H1 (cell line): Measurements from ENCODE around the gene GREB1. TPM values are rescaled to one million over a fixed set of nuclear protein-coding genes. Genes with fewer than 3 reads are reported as not detected.

Experiments used
- CTCF ChIA-PET: fragments of 300-600 bp; sonication (Branson Sonifier 250); formaldehyde crosslinking; loops from one replicate; lab custom pipeline; 2021; ENCODE audit not compliant: partially characterized antibody; lab: Charles Lee
- POLR2A ChIA-PET: fragments of 300-600 bp; sonication (Branson Sonifier 250); formaldehyde crosslinking; loops from one replicate; lab custom pipeline; 2021; ENCODE audit warnings: inconsistent platforms; ENCODE audit not compliant: partially characterized antibody; lab: Charles Lee
- DNase-seq, 2 experiments: peaks; one replicate each; pipeline versions ENCODE4 v3.0.0 to v3.0.0-alpha.2; 2010 to 2022; ENCODE audit warnings: low spot score in 2 of 2, low read depth in 1 of 2, mixed read lengths in 1 of 2
- FAIRE-seq: peaks from 2 replicates; lab custom pipeline; 2011; peaks lifted over from hg19 to GRCh38; lab: Jason Lieb, UNC
- H2AFZ ChIP-seq: 2 replicates; pipeline ENCODE4 v1.8.1; 2012; ENCODE audit warnings: low read length, inconsistent platforms
- H2AK5ac ChIP-seq: 2 replicates; pipeline ENCODE4 v1.6.1; 2013; ENCODE audit warnings: low read depth, low read length
- H2BK120ac ChIP-seq: replicated peaks from 2 replicates; pipeline ENCODE3; 2013; ENCODE audit warnings: low read depth, low read length, inconsistent platforms
- H2BK12ac ChIP-seq: 2 replicates; pipeline ENCODE4 v1.6.1; 2013; ENCODE audit warnings: low read depth, low read length
- H2BK15ac ChIP-seq: 2 replicates; pipeline ENCODE4 v1.6.1; 2013; ENCODE audit warnings: low read length
- H2BK20ac ChIP-seq: 2 replicates; pipeline ENCODE4 v1.6.1; 2013; ENCODE audit warnings: low read length
- H2BK5ac ChIP-seq: 2 replicates; pipeline ENCODE4 v1.6.1; 2013; ENCODE audit warnings: low read depth, low read length
- H3K14ac ChIP-seq: 2 replicates; pipeline ENCODE4 v1.6.1; 2013; ENCODE audit warnings: inconsistent platforms; ENCODE audit not compliant: insufficient read length
- H3K18ac ChIP-seq: 2 replicates; pipeline ENCODE4 v1.6.1; 2013; ENCODE audit warnings: low read length; ENCODE audit errors: extremely low read depth
- H3K23ac ChIP-seq: 2 replicates; pipeline ENCODE4 v1.6.1; 2013; ENCODE audit warnings: inconsistent platforms; ENCODE audit not compliant: insufficient read length
- H3K23me2 ChIP-seq: 2 replicates; pipeline ENCODE4 v1.6.1; 2013; ENCODE audit warnings: low read depth, low read length
- H3K27ac ChIP-seq: 2 replicates; pipeline ENCODE4 v1.6.1; 2011; ENCODE audit warnings: low read depth, low read length, inconsistent platforms
- H3K27me3 ChIP-seq, 4 experiments: replicated peaks in 1 of 4; 1 replicate in 1 of 4; 2 replicates in 3 of 4; pipeline versions ENCODE4 v1.6.1 to v1.8.1; 2011 to 2013; ENCODE audit warnings: low read length in 3 of 4, mild to moderate bottlenecking in 3 of 4, inconsistent platforms in 2 of 4, mixed read lengths in 2 of 4, moderate library complexity in 1 of 4; ENCODE audit not compliant: control insufficient read depth in 3 of 4, insufficient read depth in 3 of 4; ENCODE audit errors: extremely low read depth in 1 of 4
- H3K36me3 ChIP-seq, 4 experiments: 2 replicates each; pipeline versions ENCODE4 v1.6.1 to v1.8.1; 2011 to 2013; ENCODE audit warnings: mild to moderate bottlenecking in 4 of 4, low read length in 3 of 4, moderate library complexity in 2 of 4, control low read depth in 1 of 4, inconsistent platforms in 1 of 4; ENCODE audit not compliant: insufficient read depth in 4 of 4, control insufficient read depth in 2 of 4
- H3K4ac ChIP-seq: replicated peaks from 2 replicates; pipeline ENCODE3; 2013; ENCODE audit warnings: low read length, low read depth, mixed read lengths, inconsistent platforms; ENCODE audit not compliant: insufficient read length
- H3K4me1 ChIP-seq, 4 experiments: replicated peaks in 1 of 4; 1 replicate in 1 of 4; 2 replicates in 3 of 4; pipeline versions ENCODE4 v1.6.1 to v1.8.1; 2011 to 2013; ENCODE audit warnings: low read length in 3 of 4, inconsistent platforms in 2 of 4, mixed read lengths in 1 of 4; ENCODE audit not compliant: insufficient read depth in 4 of 4, control insufficient read depth in 3 of 4
- H3K4me2 ChIP-seq, 2 experiments: 2 replicates each; pipeline versions ENCODE4 v1.6.1 to v1.8.1; 2011 to 2013; ENCODE audit warnings: low read depth in 2 of 2, low read length in 2 of 2, control low read depth in 1 of 2, inconsistent platforms in 1 of 2, mild to moderate bottlenecking in 1 of 2; ENCODE audit not compliant: insufficient read depth in 1 of 2
- H3K4me3 ChIP-seq, 4 experiments: fragments of 200-600, 300-600 bp in 1 of 4; sonication (generic), shearing (Covaris generic), sonication (Bioruptor Twin) in 1 of 4; 2 replicates each; pipeline versions ENCODE4 v1.5.1 to v1.8.1; 2011 to 2016; ENCODE audit warnings: low read length in 4 of 4, low read depth in 3 of 4, control low read depth in 2 of 4, inconsistent platforms in 2 of 4, mild to moderate bottlenecking in 2 of 4, mixed read lengths in 1 of 4, moderate library complexity in 1 of 4; ENCODE audit not compliant: insufficient read depth in 2 of 4; ENCODE audit errors: extremely low read depth in 1 of 4
- H3K56ac ChIP-seq: replicated peaks from 2 replicates; pipeline ENCODE3; 2013; ENCODE audit warnings: low read depth, mild to moderate bottlenecking, mixed read lengths, low read length, inconsistent platforms; ENCODE audit not compliant: insufficient read length
- H3K79me1 ChIP-seq: 2 replicates; pipeline ENCODE4 v1.6.1; 2013; ENCODE audit warnings: low read depth, low read length, control low read depth
- H3K79me2 ChIP-seq, 2 experiments: 2 replicates each; pipeline versions ENCODE4 v1.6.1 to v1.8.1; 2012 to 2013; ENCODE audit warnings: low read length in 2 of 2, mild to moderate bottlenecking in 2 of 2, inconsistent platforms in 1 of 2; ENCODE audit not compliant: insufficient read depth in 2 of 2, control insufficient read depth in 1 of 2
- H3K9ac ChIP-seq, 4 experiments: replicated peaks in 1 of 4; 1 replicate in 1 of 4; 2 replicates in 3 of 4; pipeline versions ENCODE4 v1.6.1 to v1.8.1; 2011 to 2013; ENCODE audit warnings: low read depth in 3 of 4, low read length in 3 of 4, control low read depth in 2 of 4, mild to moderate bottlenecking in 2 of 4, moderate library complexity in 2 of 4, inconsistent platforms in 1 of 4; ENCODE audit errors: extremely low read depth in 1 of 4
- H3K9me3 ChIP-seq, 2 experiments: 2 replicates each; pipeline versions ENCODE4 v1.6.1 to v1.8.1; 2012 to 2013; ENCODE audit warnings: mild to moderate bottlenecking in 2 of 2, moderate library complexity in 2 of 2, control low read depth in 1 of 2, inconsistent platforms in 1 of 2, low read depth in 1 of 2, low read length in 1 of 2, mixed read lengths in 1 of 2; ENCODE audit not compliant: insufficient read depth in 2 of 2
- H4K20me1 ChIP-seq, 2 experiments: replicated peaks in 1 of 2; 2 replicates each; pipeline versions ENCODE3 to v1.8.1; 2011 to 2013; ENCODE audit warnings: inconsistent platforms in 2 of 2, low read length in 2 of 2, mild to moderate bottlenecking in 1 of 2; ENCODE audit not compliant: insufficient read depth in 2 of 2, control insufficient read depth in 1 of 2
- H4K5ac ChIP-seq: 2 replicates; pipeline ENCODE4 v1.6.1; 2013; ENCODE audit warnings: low read length, low read depth, mixed read lengths, inconsistent platforms; ENCODE audit not compliant: insufficient read length
- H4K8ac ChIP-seq: 2 replicates; pipeline ENCODE4 v1.8.0; 2013; ENCODE audit warnings: mild to moderate bottlenecking, moderate library complexity, low read length, inconsistent platforms; ENCODE audit not compliant: insufficient read depth; ENCODE audit errors: extremely low read depth
- H4K91ac ChIP-seq: replicated peaks from 2 replicates; pipeline ENCODE3; 2013; ENCODE audit warnings: low read length, mixed read lengths, inconsistent platforms; ENCODE audit not compliant: insufficient read length
- ASH2L ChIP-seq: fragments of 200-600, 300-600 bp; sonication (generic); IDR thresholded peaks from one replicate; pipeline ENCODE4 v1.7.1; 2017; ENCODE audit warnings: low read length
- CREB1 ChIP-seq: IDR thresholded peaks from 2 replicates; pipeline ENCODE4 v1.6.1; 2012; ENCODE audit warnings: inconsistent platforms
- CTCF ChIP-seq, 3 experiments: IDR thresholded peaks; 1 replicate in 2 of 3; 2 replicates in 1 of 3; pipeline versions ENCODE4 v1.5.1 to v1.6.1; 2011; ENCODE audit warnings: low read length in 3 of 3, mild to moderate bottlenecking in 3 of 3, inconsistent platforms in 2 of 3, low read depth in 1 of 3, moderate library complexity in 1 of 3; ENCODE audit not compliant: insufficient read depth in 1 of 3; ENCODE audit errors: control extremely low read depth in 1 of 3
- EP300 ChIP-seq, 2 experiments: IDR thresholded peaks; 1 replicate in 1 of 2; 2 replicates in 1 of 2; pipeline ENCODE4 v1.6.1; 2011 to 2012; ENCODE audit warnings: low read depth in 2 of 2, low read length in 2 of 2, mild to moderate bottlenecking in 2 of 2, borderline replicate concordance in 1 of 2, inconsistent platforms in 1 of 2, moderate library complexity in 1 of 2
- GABPA ChIP-seq: IDR thresholded peaks from 2 replicates; pipeline ENCODE4 v1.6.1; 2011; ENCODE audit warnings: mild to moderate bottlenecking, low read length, moderate library complexity, borderline replicate concordance; ENCODE audit not compliant: insufficient read depth
- JUND ChIP-seq: IDR thresholded peaks from 2 replicates; pipeline ENCODE4 v1.6.1; 2011; ENCODE audit warnings: mild to moderate bottlenecking, improper control_type of control experiment, low read length
- PHF8 ChIP-seq: fragments of 200-600 bp; sonication (generic); conservative IDR thresholded peaks from 2 replicates; pipeline ENCODE4 v1.7.1; 2012; ENCODE audit warnings: low read depth, mild to moderate bottlenecking, inconsistent platforms, low read length, moderate library complexity
- SIRT6 ChIP-seq: IDR thresholded peaks from one replicate; pipeline ENCODE4 v1.7.1; 2012; ENCODE audit warnings: low read length, inconsistent platforms
- SUZ12 ChIP-seq: fragments of 200-600 bp; sonication (generic); IDR thresholded peaks from 2 replicates; pipeline ENCODE4 v1.6.1; 2012; ENCODE audit warnings: mild to moderate bottlenecking, inconsistent platforms, low read length, moderate library complexity, mixed read lengths
- WGBS, 2 experiments: shearing (Covaris generic) in 1 of 2; methylation state at CpG; one replicate each; pipeline versions ENCODE4 v1.1.6 to v1.1.7; 2013 to 2015; ENCODE audit warnings: low lambda C conversion rate in 2 of 2, mixed read lengths in 2 of 2, inconsistent platforms in 1 of 2, low coverage in 1 of 2, missing lambda C conversion rate in 1 of 2; ENCODE audit not compliant: insufficient replicate concordance in 2 of 2, insufficient coverage in 1 of 2, insufficient read length in 1 of 2; ENCODE audit errors: extremely low coverage in 1 of 2, missing lambda C conversion rate in 1 of 2; 5-methylcytosine and 5-hydroxymethylcytosine counted together
- polyA plus RNA-seq, 7 experiments: library from polyadenylated mRNA; depleted of rRNA in 3 of 7; stranded (reverse) in 5 of 7; unstranded in 2 of 7; fragments of >200 nt in 5 of 7; fragments of 200-250 nt in 2 of 7; gene quantifications; 1 replicate in 5 of 7; 2 replicates in 1 of 7; 4 replicates in 1 of 7; pipeline versions ENCODE4 v1.2.1 to v1.2.3, GENCODE V29; 2011 to 2013; ENCODE audit warnings: missing spikeins in 2 of 7, mixed read lengths in 2 of 7
- total RNA-seq: library from RNA; stranded (reverse); fragmentation: NEBNext Ultra II Directional; extraction: Animal tissue kit (Norgen Biotek cat#: 25700); gene quantifications from 2 replicates; pipeline ENCODE4 v1.2.1, GENCODE V29; 2021

The GREB1 gene
- total and polyA plus RNA-seq, 2 of the 8 experiments (the other 6 are each of a cell fraction or from before 2014, with no cell fraction given) = 7.9 to 43.4 TPM

GRCh38 chr2:11505652-11506610, 27.9 kb upstream of the GREB1 start:
- Histone ChIP-seq H2AK5ac (no peak overlapping the region), H3K4me3 (no peak overlapping the region), H3K79me1 (peaks cover 3% of the 10 kb centered on the region), H2BK120ac (no peak overlapping the region), H2BK12ac (no peak overlapping the region), H2BK15ac (no peak overlapping the region), H4K20me1 (peaks cover 0 to 2% of the 10 kb centered on the region in 2 experiments), H3K18ac (no peak overlapping the region), H2BK5ac (no peak overlapping the region), H3K9me3 (0 out of 4 replicates have a peak, but pooled peaks cover 0 to 8% of the 10 kb centered on the region in 2 experiments), H2BK20ac (no peak overlapping the region), H3K56ac (no peak overlapping the region), H3K23ac (no peak overlapping the region), H2AFZ (no peak overlapping the region), H3K14ac (no peak overlapping the region), H3K4ac (no peak overlapping the region), H3K4me2 (no peak overlapping the region), H3K79me2 (peaks cover 0 to 20% of the 10 kb centered on the region in 2 experiments; a peak in 2 of 4 replicates), H4K8ac (no peak overlapping the region), H3K23me2 (no peaks in the 10 kb centered on the region), H3K27me3 (no peaks in the 10 kb centered on the region), H3K4me1 (peaks cover 0 to 1% (median 0%) of the 10 kb centered on the region in 4 experiments; a peak in 1 of 7 replicates), H3K36me3 (no peaks in the 10 kb centered on the region), H3K9ac (no peak overlapping the region), H4K5ac (no peak overlapping the region), H4K91ac (no peak overlapping the region), H3K27ac (no peak overlapping the region)
- ChIA-PET POLR2A (interaction anchor here (0.7 kb wide), 1 partner anchor 23 kb away, joined by 3 read pairs; no protein-coding TSS in a partner anchor), CTCF (interaction anchor here (0.7 to 2.9 kb wide), 4 partner anchors 28 to 87 kb away, joined by 3 to 13 read pairs (median 8); no protein-coding TSS in a partner anchor)
- FAIRE-seq (no peak), DNase-seq (no peak)
- WGBS, 2 experiments = 84% methylated on average over 11 of the region's 11 CpGs; no CpG with 5 or more reads in 1 of the 2 experiments
- TF ChIP-seq EP300 (IDR thresholded peaks at IDR 0.05; ENCODE audit: borderline replicate concordance in 1 of 2, low read depth in 2 of 2, low read length in 2 of 2) (no peak), SIRT6 (no peak), PHF8 (no peak), CTCF (IDR thresholded peaks at IDR 0.05; ENCODE audit: control extremely low read depth in 1 of 3, insufficient read depth in 1 of 3, low read depth in 1 of 3, low read length in 3 of 3) (no peak), GABPA (no peak), SUZ12 (no peak), JUND (no peak), ASH2L (no peak), CREB1 (no peak)
